M059J (cell line): ENCODE results near the gene CRTC1. TPM values are rescaled to one million over a fixed set of nuclear protein-coding genes. Genes with fewer than 3 reads are reported as not detected.

ENCODE experiments used
- DNase-seq: peaks from one replicate; pipeline ENCODE4 v3.0.0-alpha.2; 2012; ENCODE audit warnings: low read depth
- total RNA-seq: library from RNA; depleted of rRNA; stranded (reverse); fragments of >200 nt; shearing (Covaris generic); gene quantifications from 2 replicates; pipeline ENCODE4 v1.2.3, GENCODE V29; 2014; rRNA removed

Gene CRTC1, protein sequence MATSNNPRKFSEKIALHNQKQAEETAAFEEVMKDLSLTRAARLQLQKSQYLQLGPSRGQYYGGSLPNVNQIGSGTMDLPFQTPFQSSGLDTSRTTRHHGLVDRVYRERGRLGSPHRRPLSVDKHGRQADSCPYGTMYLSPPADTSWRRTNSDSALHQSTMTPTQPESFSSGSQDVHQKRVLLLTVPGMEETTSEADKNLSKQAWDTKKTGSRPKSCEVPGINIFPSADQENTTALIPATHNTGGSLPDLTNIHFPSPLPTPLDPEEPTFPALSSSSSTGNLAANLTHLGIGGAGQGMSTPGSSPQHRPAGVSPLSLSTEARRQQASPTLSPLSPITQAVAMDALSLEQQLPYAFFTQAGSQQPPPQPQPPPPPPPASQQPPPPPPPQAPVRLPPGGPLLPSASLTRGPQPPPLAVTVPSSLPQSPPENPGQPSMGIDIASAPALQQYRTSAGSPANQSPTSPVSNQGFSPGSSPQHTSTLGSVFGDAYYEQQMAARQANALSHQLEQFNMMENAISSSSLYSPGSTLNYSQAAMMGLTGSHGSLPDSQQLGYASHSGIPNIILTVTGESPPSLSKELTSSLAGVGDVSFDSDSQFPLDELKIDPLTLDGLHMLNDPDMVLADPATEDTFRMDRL
- 0.64 and 2.8 TPM in 2 replicates for total RNA-seq

- DNase-seq = peak; percentile 80
Observed at GRCh38 chr19:18683109-18683957, at the start of gene CRTC1. Gene CRTC1 (plus strand): TSS chr19:18683680. CDS start chr19:18683703, 23 bp downstream.

DNA sequence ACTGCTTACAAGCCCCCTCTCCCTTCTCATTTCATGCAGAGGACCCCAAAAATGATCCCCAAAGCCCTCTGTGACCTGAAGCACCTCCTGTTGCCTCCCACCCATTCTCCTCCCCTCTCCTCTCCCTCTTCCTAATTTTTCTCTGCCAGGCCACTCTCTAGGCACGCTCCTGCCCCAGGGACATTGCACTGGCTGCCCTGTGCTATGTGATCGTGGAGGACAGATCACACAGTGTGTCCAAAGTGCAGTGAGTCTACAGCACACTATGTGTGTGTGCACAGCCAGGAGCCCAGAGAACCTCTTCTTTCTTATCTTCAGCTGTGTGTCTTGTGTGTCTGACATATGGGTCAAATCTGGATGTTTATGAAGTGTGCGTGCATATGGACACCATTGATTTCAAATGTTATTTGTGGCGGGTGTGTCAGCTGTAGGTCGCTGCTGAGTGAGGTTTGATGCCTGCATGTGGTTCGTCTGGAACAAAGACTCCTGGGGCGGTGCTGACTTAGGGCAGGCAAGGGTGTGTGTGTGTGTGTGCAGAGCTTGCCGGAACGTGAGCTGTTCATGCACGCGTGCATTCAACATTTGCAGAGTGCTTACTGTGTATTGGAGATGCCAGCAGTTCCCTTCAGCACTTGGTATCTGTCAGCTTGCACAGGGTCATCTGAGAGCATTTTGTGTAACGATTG lies 48.7 kb upstream of the CRTC1 start:
- DNase-seq = no peak

DNA sequence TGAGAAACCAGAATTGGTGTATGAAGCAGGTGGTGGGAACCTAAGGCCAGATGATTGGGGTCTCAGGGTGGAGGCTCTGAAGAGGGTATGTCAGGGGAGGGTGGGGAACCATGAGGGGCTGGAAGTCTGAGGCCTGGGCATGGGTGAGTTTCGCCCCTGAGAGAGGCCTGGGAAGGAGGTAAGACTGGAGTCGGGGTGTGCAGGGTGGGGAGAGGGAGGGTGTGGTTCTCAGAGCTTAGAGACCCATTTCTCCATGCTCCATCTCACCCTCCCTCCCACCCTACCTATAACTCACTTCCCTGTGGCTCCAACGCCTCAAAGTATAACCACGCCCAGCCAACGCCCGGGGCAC lies 47.7 kb upstream of the CRTC1 start:
- no peak for DNase-seq

DNA sequence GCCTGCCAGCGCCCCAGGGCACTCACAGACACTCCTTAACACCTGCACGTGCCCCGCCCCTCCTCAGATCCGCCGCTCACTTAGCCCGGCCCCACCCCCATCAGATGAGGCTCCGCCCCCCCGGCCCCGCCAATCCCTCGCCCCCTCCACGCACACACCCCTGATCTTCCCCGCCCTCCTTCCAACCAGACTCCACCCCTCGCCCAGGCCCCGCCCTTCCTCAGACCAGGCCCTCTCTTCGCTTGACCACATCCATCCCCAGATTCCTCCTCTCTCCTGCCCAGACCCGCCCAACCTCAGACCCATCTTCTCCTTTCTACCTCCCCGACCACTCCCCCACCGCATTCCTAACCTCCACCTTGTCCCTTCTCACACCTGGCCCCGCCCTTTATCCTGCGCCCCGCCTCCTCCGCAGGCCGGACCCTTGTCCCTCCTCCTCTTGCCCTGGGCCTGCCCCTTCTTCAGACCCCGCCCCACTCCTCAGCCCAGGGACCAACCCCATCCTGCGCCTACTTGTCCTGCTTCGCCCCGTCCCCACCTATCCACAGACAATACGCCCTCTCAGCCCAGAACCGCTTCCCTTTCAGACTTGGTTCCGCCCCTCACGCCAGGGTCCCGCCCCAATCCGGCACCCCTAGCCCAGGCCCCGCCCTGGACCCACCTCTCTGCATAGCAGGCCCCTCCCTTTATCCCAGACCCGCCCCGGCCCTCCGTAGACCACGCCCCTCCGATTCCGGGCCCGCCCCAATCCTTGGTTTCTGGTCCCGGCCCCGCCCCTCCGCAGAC lies 47.1 kb upstream of the CRTC1 start:
- peak; percentile 93 for DNase-seq

DNA sequence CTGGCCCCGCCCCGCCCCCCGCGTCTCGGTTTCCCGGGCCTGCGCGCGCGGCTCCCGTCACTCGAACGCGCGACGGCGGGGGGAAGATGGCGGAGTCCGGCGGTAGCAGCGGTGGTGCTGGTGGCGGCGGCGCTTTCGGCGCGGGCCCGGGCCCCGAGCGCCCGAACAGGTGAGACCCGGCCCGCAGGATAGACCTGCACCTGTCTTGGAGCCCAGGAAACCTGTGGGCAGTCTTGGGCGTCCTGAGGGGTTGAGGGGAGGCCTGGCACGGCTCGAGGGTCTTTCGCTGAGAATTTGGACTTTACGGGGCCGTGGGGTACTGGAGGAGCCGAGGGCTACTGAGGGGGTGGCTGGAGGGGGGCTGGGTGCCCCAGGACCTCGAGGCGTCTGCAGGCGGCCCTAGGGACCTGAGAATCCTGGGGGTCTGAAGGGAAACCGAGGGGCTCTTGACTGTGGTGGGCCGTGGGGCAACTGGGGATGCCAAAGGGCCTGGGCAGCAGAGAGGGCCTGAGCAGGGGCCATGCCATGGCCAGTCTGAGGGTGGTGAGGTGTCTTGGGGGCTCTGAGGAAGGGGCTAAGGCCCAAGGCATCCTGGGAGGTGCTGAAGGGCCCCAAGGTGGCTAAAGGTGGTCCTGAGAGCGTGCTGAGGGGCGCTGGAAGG lies 46.4 kb upstream of the CRTC1 start, which contains the start of gene KLHL26:
Gene KLHL26, plus strand, starts transcription at position 60 of the 661 bp plus-strand sequence. Its CDS starts 27 bp downstream, at position 87.
- no peak for DNase-seq

GRCh38 chr19:18637673-18638630 lies 45.5 kb upstream of the CRTC1 start:
- DNase-seq = no peak

DNA sequence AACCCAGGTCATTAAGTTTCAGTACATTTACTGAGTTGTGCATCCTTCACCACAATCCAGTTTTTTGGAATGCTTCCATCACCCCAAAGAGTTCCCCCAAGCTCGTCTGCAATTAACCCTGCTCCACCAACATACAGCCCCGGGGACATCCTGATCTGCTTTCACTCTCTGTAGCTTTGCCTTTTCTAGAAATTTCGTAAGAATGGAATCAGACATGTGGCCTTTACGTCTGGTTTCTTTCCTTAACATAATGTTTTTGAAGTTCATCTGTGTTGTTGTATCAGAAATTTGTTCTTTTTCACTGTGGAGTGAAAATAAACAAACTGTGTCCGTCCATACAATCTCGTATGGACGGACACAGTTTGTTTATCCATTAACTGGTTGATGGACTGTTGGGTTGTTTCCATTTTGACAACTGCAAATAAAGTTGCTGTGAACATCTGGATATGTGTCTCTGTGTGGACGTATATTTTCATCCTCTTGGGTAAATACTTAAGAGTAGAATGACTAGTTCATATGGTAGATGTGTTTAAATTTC lies 43.7 kb upstream of the CRTC1 start:
- DNase-seq = no peak

GRCh38 chr19:18644196-18645034 lies 39.1 kb upstream of the CRTC1 start:
- DNase-seq = no peak

GRCh38 chr19:18645035-18645511 lies 38.4 kb upstream of the CRTC1 start:
- no peak for DNase-seq

DNA sequence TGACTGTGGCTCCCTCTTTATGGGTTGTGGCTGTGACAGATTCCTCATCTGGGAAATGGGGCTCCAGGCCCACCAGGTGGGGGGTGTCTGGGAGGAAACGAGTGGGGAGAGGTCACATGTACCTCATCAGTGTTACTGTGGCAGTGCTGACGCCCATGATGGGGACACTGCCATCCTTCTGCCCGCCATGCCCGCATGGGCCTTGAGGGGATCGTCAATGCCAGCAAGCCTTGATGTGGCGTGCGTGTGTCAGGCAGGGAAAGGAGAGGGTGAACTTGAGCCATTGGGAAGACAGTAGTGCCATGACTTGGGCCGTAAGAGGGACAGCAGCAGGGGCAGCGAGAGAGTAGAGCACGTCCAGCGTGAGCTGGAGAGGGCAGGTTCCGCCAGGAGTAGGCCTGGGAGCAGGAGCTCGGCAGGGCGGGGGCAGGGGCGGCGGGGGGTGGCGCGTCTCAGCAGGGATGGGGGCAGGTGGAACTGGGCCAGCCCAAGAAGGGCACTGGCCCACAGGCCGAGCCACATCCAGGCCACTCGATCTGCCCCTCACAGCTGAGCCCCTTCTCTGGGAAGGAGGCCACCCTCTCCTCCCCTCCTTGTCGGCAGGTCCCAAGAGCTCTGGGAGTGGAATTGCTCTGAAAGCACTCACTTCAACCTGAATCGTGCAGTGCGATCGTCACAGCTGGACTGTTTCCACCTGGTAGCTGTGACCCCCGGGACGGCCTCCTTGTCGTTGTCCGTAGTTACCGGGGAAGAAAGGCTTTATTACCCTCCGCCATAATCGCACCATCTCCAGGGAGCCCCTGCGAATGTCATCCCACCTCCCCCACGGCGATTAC lies 36.7 kb upstream of the CRTC1 start:
- DNase-seq = no peak

DNA sequence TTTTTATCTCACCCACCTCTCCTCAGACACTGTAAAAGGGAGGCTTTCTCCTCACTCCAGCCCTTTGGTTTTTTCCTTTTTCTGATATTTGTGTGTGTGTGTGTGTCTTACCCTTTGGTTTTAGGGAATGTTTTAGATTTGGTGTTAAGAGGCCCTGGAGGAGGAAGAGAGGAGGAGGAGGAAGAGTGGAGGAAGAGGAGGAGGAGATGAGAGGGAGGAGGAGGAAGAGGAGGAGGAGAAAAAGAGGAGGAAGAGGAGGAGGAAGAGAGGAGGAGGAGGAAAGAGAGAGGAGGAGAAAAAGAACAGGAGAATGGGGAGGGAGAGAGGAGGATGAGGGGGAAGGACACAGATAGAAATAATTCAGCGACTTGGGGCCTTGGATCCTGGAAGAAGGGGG lies 36.1 kb upstream of the CRTC1 start:
- DNase-seq = no peak

DNA sequence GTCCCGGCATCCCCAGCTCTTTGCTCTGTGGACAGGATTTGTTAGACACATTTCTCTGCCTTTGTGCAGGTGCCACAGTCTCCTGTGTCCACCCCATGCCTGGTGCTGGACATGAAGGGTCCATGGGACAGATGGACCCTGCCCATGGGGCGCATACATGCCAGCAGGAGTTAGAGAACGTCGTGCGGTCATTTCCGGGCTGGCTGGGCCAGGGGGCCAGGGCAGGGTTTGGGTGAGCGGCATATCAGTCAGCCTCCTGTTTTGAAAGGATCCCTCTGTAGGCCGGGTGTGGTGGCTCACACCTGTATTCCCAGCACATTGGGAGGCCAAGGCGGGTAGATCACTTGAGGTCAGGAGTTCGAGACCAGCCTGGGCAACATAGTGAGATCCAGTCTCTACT lies 35.7 kb upstream of the CRTC1 start:
- DNase-seq = no peak

GRCh38 chr19:18648973-18649315 lies 34.5 kb upstream of the CRTC1 start:
- no peak for DNase-seq

GRCh38 chr19:18649371-18650020 lies 34.0 kb upstream of the CRTC1 start:
- no peak for DNase-seq

- DNase-seq = no peak
Observed at GRCh38 chr19:18650021-18650390, 33.5 kb upstream of the CRTC1 start.

- DNase-seq = no peak
Observed at GRCh38 chr19:18650468-18651041, 32.9 kb upstream of the CRTC1 start.
